D721Med (cell line): Measurements from ENCODE around the gene CPNE7.

Source experiments
- DNase-seq: peaks from one replicate; pipeline ENCODE4 v3.0.0; 2011; ENCODE audit warnings: low spot score; ENCODE audit not compliant: insufficient read length
- FAIRE-seq: peaks from 2 replicates; lab custom pipeline; 2011; peaks lifted over from hg19 to GRCh38; lab: Jason Lieb, UNC
- CTCF ChIP-seq: IDR thresholded peaks from 2 replicates; pipeline ENCODE4 v1.5.1; 2012; ENCODE audit warnings: mild to moderate bottlenecking, control low read depth; ENCODE audit not compliant: insufficient read depth; ENCODE audit errors: missing control alignments

Gene CPNE7

GRCh38 chr16:89636663-89637062 lies 61.1 kb downstream of the CPNE7 start:
- TF ChIP-seq CTCF, result no peak
- no peak for FAIRE-seq

GRCh38 chr16:89637379-89637778 lies 61.8 kb downstream of the CPNE7 start:
- FAIRE-seq (no peak), DNase-seq (no peak)
- no peak for TF ChIP-seq CTCF

More at GRCh38 chr16:89636663-89637062, 61.1 kb downstream of the CPNE7 start:
- DNase-seq, result no peak

GRCh38 chr16:89638455-89638854 lies 62.9 kb downstream of the CPNE7 start:
- TF ChIP-seq CTCF, result no peak
- DNase-seq, result no peak
- FAIRE-seq, result no peak

- FAIRE-seq (no peak), DNase-seq (no peak)
- TF ChIP-seq CTCF, result no peak
Measured at GRCh38 chr16:89639385-89639784, 63.8 kb downstream of the CPNE7 start.

GRCh38 chr16:89641458-89642119 lies 66.0 kb downstream of the CPNE7 start:
- FAIRE-seq (no peak), DNase-seq (no peak)
- TF ChIP-seq CTCF, result no peak

GRCh38 chr16:89642574-89642973 lies 67.0 kb downstream of the CPNE7 start:
- FAIRE-seq (no peak), DNase-seq (no peak)
- no peak for TF ChIP-seq CTCF

- FAIRE-seq (no peak), DNase-seq (no peak)
- TF ChIP-seq CTCF, result no peak
Measured at GRCh38 chr16:89643769-89644300, 68.3 kb downstream of the CPNE7 start.
